HL-60 (cell line): ENCODE data around the gene DAB2IP.

Experiments
- DNase-seq, 2 experiments: peaks; one replicate each; pipeline ENCODE4 v3.0.0-alpha.2; 2010 to 2020; ENCODE audit warnings: low read depth in 1 of 2, low spot score in 1 of 2
- H3K27ac ChIP-seq: fragments of 250-450 bp; sonication (Bioruptor Pico); replicated peaks from 2 replicates; pipeline ENCODE4 v1.5.1; 2020; ENCODE audit warnings: mild to moderate bottlenecking, moderate library complexity
- H3K27me3 ChIP-seq: fragments of 250-450 bp; sonication (Bioruptor Pico); 2 replicates; pipeline ENCODE4 v1.5.1; 2021; ENCODE audit warnings: mild to moderate bottlenecking, moderate library complexity; ENCODE audit not compliant: insufficient read depth, poor library complexity, severe bottlenecking
- H3K4me3 ChIP-seq: replicated peaks from 2 replicates; pipeline ENCODE4 v1.5.1; 2011; ENCODE audit warnings: mild to moderate bottlenecking, control low read depth, low read length; ENCODE audit not compliant: insufficient read depth
- GABPA ChIP-seq: IDR thresholded peaks from 2 replicates; pipeline ENCODE4 v1.6.1; 2012; ENCODE audit warnings: low read depth
- POLR2AphosphoS5 ChIP-seq: IDR thresholded peaks from 2 replicates; pipeline ENCODE4 v1.6.1; 2012; ENCODE audit warnings: low read depth
- SPI1 ChIP-seq: IDR thresholded peaks from 2 replicates; pipeline ENCODE4 v1.6.1; 2012; ENCODE audit warnings: low read depth, mild to moderate bottlenecking, borderline replicate concordance
- TF ChIP-seq, protein P1 (sequence below): IDR thresholded peaks from 2 replicates; pipeline ENCODE4 v1.6.1; 2012; ENCODE audit warnings: low read depth; ENCODE audit not compliant: insufficient replicate concordance
- TF ChIP-seq, protein P2 (sequence below): IDR thresholded peaks from one replicate; pipeline ENCODE4 v1.5.1; 2011; ENCODE audit warnings: low read length, control low read depth, inconsistent platforms; ENCODE audit not compliant: insufficient read depth

DAB2IP gene

DNA sequence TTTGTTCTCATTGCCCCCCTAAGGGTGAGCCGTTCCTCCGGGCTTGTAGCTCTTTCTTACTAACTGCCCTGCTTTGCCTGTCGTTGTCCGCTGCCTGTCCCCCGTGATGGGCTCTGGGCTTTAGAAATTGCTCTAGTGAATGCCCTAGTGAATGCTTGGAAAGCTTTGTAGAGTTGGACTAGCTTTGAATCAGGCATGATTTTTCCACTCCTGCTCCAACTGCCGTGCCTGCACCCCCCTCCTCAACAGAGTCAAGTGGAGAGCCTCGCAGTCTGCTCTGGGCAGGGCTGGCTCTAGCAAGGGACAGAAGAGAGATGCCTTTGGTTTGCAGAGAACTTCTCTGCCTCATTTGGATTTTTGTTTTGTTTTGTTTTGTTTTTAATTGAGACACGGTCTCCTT is 46.8 kb upstream of the DAB2IP start:
- TF ChIP-seq, protein P1, sequence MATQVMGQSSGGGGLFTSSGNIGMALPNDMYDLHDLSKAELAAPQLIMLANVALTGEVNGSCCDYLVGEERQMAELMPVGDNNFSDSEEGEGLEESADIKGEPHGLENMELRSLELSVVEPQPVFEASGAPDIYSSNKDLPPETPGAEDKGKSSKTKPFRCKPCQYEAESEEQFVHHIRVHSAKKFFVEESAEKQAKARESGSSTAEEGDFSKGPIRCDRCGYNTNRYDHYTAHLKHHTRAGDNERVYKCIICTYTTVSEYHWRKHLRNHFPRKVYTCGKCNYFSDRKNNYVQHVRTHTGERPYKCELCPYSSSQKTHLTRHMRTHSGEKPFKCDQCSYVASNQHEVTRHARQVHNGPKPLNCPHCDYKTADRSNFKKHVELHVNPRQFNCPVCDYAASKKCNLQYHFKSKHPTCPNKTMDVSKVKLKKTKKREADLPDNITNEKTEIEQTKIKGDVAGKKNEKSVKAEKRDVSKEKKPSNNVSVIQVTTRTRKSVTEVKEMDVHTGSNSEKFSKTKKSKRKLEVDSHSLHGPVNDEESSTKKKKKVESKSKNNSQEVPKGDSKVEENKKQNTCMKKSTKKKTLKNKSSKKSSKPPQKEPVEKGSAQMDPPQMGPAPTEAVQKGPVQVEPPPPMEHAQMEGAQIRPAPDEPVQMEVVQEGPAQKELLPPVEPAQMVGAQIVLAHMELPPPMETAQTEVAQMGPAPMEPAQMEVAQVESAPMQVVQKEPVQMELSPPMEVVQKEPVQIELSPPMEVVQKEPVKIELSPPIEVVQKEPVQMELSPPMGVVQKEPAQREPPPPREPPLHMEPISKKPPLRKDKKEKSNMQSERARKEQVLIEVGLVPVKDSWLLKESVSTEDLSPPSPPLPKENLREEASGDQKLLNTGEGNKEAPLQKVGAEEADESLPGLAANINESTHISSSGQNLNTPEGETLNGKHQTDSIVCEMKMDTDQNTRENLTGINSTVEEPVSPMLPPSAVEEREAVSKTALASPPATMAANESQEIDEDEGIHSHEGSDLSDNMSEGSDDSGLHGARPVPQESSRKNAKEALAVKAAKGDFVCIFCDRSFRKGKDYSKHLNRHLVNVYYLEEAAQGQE, result no peak
- TF ChIP-seq, protein P2, sequence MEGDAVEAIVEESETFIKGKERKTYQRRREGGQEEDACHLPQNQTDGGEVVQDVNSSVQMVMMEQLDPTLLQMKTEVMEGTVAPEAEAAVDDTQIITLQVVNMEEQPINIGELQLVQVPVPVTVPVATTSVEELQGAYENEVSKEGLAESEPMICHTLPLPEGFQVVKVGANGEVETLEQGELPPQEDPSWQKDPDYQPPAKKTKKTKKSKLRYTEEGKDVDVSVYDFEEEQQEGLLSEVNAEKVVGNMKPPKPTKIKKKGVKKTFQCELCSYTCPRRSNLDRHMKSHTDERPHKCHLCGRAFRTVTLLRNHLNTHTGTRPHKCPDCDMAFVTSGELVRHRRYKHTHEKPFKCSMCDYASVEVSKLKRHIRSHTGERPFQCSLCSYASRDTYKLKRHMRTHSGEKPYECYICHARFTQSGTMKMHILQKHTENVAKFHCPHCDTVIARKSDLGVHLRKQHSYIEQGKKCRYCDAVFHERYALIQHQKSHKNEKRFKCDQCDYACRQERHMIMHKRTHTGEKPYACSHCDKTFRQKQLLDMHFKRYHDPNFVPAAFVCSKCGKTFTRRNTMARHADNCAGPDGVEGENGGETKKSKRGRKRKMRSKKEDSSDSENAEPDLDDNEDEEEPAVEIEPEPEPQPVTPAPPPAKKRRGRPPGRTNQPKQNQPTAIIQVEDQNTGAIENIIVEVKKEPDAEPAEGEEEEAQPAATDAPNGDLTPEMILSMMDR, result no peak
- TF ChIP-seq POLR2AphosphoS5 (no peak), GABPA (no peak), SPI1 (no peak)
- H3K27me3 ChIP-seq, result peaks cover 10% of the 10 kb centered on the region
- no peak overlapping the region for H3K4me3 ChIP-seq
- no peak for DNase-seq
- no peak overlapping the region for H3K27ac ChIP-seq

DNA sequence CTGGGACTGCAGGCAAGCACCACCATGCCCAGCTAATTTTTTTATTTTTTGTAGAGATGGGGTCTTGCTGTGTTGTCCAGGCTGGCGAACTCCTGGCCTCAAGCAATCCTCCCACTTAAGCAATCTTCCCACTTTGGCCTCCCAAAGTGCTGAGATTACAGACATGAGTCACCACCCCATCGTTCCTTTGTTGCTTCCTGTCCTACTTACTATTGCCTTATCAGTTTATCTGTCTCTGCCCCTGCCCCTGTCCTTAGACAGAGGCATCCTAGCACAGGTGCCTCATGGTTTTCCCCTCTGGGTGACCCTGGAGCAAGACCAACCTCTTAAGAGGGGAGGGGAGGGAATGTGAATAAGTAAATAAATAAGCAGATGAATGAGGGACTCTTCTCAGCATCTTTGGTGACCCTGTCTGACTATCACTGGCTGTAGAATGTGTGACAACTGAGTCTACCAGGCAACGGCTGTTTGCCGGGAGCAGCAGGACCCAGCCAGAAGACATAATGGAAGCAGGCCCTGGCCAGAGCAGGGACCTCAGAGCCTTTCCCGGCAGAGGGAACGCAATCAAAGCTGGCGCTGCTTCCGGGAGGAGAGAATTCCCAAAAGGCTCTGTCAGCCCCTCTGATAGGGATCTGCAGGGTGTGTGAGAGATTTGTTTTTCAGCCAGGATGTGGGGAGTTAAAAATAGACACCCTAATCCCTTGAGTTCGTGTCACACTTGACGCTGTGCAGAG is 43.8 kb upstream of the DAB2IP start:
- TF ChIP-seq SPI1 (no peak), GABPA (no peak), POLR2AphosphoS5 (no peak)
- TF ChIP-seq, protein P1, result no peak
- Histone ChIP-seq H3K27ac (no peak overlapping the region), H3K4me3 (no peak overlapping the region), H3K27me3 (peaks cover 10% of the 10 kb centered on the region)
- no peak for DNase-seq

DNA sequence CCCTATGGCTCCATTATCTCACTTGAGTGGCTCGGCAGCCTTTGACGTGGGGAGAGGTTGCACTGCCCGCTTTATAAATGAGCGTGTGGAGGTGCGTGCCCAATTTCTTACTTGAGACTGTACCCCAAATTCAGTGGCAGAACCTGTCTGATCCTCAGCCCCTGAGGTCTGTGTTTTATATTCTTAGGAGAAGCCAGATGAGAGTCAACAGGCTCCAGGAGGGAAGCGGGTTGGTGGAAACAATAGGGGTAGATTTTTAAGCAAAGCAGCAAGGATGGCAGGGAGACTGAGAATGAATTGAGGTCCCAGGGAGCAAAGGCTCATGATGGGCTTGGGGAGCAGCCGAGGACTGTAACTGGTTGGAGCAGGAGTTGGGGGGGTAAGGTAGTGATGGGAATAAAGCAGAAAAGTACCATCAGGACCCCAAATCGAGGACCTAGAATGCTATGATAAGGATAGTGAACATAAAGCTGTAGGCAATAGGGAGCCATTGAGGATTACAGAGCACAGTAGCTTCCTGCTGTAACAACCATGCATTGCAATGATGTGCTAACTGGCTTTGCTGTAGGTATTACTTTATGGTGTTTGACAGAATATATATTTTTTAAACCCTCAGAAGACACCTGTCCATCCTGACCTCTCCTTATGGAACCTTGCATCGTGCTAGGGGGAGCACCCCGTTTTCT is 43.1 kb upstream of the DAB2IP start:
- no peak overlapping the region for H3K4me3 ChIP-seq

More for the DNA sequence above, 43.1 kb upstream of the DAB2IP start:
- no peak for DNase-seq
- TF ChIP-seq, protein P1, result no peak
- TF ChIP-seq POLR2AphosphoS5, result no peak
- TF ChIP-seq, protein P2, result no peak
- no peak for TF ChIP-seq GABPA
- TF ChIP-seq SPI1, result no peak
- peaks cover 13% of the 10 kb centered on the region for H3K27me3 ChIP-seq
- no peak overlapping the region for H3K27ac ChIP-seq
